HEK293 (cell line): ENCODE results near the gene GMEB1.
"Not testable (repeated sequence)": the region's sequence is repeated elsewhere in the genome, so short reads cannot be mapped to it uniquely, and the experiment has no call there.

Experiments used
- CTCF ChIA-PET: fragments of 350-600 bp; formaldehyde crosslinking; extraction: SDS; loops from one replicate; lab custom pipeline; 2021; ENCODE audit warnings: antibody characterized with exemption; lab: Yijun Ruan, JAX
- POLR2A ChIA-PET: fragments of 300-600 bp; formaldehyde crosslinking; extraction: SDS; loops from one replicate; lab custom pipeline; 2020; ENCODE audit warnings: antibody characterized with exemption, inconsistent platforms; lab: Yijun Ruan, JAX
- H3K27ac ChIP-seq: fragments of 200-500 bp; sonication (Bioruptor generic); 2 replicates; pipeline ENCODE4 v1.5.1; 2014; ENCODE audit warnings: low read depth, low read length, control low read depth, inconsistent platforms; ENCODE audit errors: extremely low read depth
- H3K36me3 ChIP-seq, 2 experiments: fragments of 200-500 bp in 1 of 2; sonication (Bioruptor generic) in 1 of 2; 1 replicate in 1 of 2; 2 replicates in 1 of 2; pipeline ENCODE4 v1.5.1; 2014 to 2017; ENCODE audit warnings: inconsistent platforms in 2 of 2, low read length in 2 of 2; ENCODE audit not compliant: control insufficient read depth in 2 of 2, insufficient read depth in 1 of 2
- H3K4me1 ChIP-seq: fragments of 200-500 bp; sonication (Bioruptor generic); 2 replicates; pipeline ENCODE4 v1.5.1; 2014; ENCODE audit warnings: mild to moderate bottlenecking, low read length, inconsistent platforms; ENCODE audit not compliant: control insufficient read depth, insufficient read depth
- H3K4me3 ChIP-seq: 2 replicates; pipeline ENCODE4 v1.5.1; 2011; ENCODE audit warnings: low read depth, mild to moderate bottlenecking, control low read depth, low read length, moderate library complexity
- H3K9me3 ChIP-seq: fragments of 200-500 bp; sonication (Bioruptor generic); 2 replicates; pipeline ENCODE4 v1.5.1; 2014; ENCODE audit warnings: low read depth, low read length, inconsistent platforms; ENCODE audit not compliant: control insufficient read depth, insufficient read depth
- KLF10 ChIP-seq: fragments of 450-650 bp; IDR thresholded peaks from 2 replicates; pipeline ENCODE4 v1.5.1; 2018; ENCODE audit warnings: missing biosample characterization, mild to moderate bottlenecking, missing genetic modification characterization
- KLF7 ChIP-seq: fragments of 450-650 bp; formaldehyde crosslinking; IDR thresholded peaks from 2 replicates; pipeline ENCODE4 v1.5.1; 2016; ENCODE audit warnings: missing biosample characterization, missing genetic modification characterization, borderline replicate concordance
- ZFHX2 ChIP-seq: fragments of 450-650 bp; formaldehyde crosslinking; conservative IDR thresholded peaks from 2 replicates; pipeline ENCODE4 v1.5.1; 2016; ENCODE audit warnings: missing biosample characterization, missing genetic modification characterization
- ZNF114 ChIP-seq: fragments of 450-650 bp; formaldehyde crosslinking; IDR thresholded peaks from 2 replicates; pipeline ENCODE4 v1.5.0; 2017; ENCODE audit warnings: missing biosample characterization, missing genetic modification characterization
- ZNF16 ChIP-seq: fragments of 450-650 bp; formaldehyde crosslinking; IDR thresholded peaks from 2 replicates; pipeline ENCODE4 v1.5.1; 2016; ENCODE audit warnings: low read depth, missing biosample characterization, missing genetic modification characterization
- ZNF404 ChIP-seq: fragments of 450-650 bp; formaldehyde crosslinking; IDR thresholded peaks from 2 replicates; pipeline ENCODE4 v1.5.1; 2017; ENCODE audit warnings: missing biosample characterization, missing genetic modification characterization
- ZNF426 ChIP-seq: fragments of 450-650 bp; formaldehyde crosslinking; IDR thresholded peaks from 2 replicates; pipeline ENCODE4 v1.5.1; 2017; ENCODE audit warnings: missing biosample characterization, missing genetic modification characterization, mild to moderate bottlenecking, inconsistent platforms, moderate library complexity
- ZNF510 ChIP-seq: fragments of 450-650 bp; formaldehyde crosslinking; IDR thresholded peaks from 2 replicates; pipeline ENCODE4 v1.5.1; 2018; ENCODE audit warnings: mild to moderate bottlenecking, missing genetic modification characterization, missing biosample characterization; ENCODE audit not compliant: insufficient replicate concordance
- ZNF544 ChIP-seq: fragments of 450-650 bp; formaldehyde crosslinking; IDR thresholded peaks from 2 replicates; pipeline ENCODE4 v1.5.0; 2017; ENCODE audit warnings: missing biosample characterization, missing genetic modification characterization
- ZNF747 ChIP-seq: fragments of 450-650 bp; formaldehyde crosslinking; IDR thresholded peaks from 2 replicates; pipeline ENCODE4 v1.5.1; 2016; ENCODE audit warnings: missing biosample characterization, missing genetic modification characterization
- ZNF776 ChIP-seq: fragments of 450-650 bp; formaldehyde crosslinking; IDR thresholded peaks from 2 replicates; pipeline ENCODE4 v1.5.0; 2017; ENCODE audit warnings: missing biosample characterization, missing genetic modification characterization, borderline replicate concordance
- ZNF785 ChIP-seq: fragments of 450-650 bp; formaldehyde crosslinking; IDR thresholded peaks from 2 replicates; pipeline ENCODE4 v1.5.1; 2016; ENCODE audit warnings: missing biosample characterization, missing genetic modification characterization
- ZNF791 ChIP-seq: fragments of 450-650 bp; formaldehyde crosslinking; IDR thresholded peaks from 2 replicates; pipeline ENCODE4 v1.5.1; 2016; ENCODE audit warnings: missing biosample characterization, missing genetic modification characterization
- TF ChIP-seq, protein P1 (sequence below): fragments of 450-650 bp; formaldehyde crosslinking; IDR thresholded peaks from 2 replicates; pipeline ENCODE4 v1.5.1; 2016; ENCODE audit warnings: missing biosample characterization, missing genetic modification characterization
- TF ChIP-seq, protein P2 (sequence below): fragments of 450-650 bp; formaldehyde crosslinking; IDR thresholded peaks from 2 replicates; pipeline ENCODE4 v1.5.1; 2017; ENCODE audit warnings: missing biosample characterization, missing genetic modification characterization
- TF ChIP-seq, protein P3 (sequence below): fragments of 450-650 bp; formaldehyde crosslinking; IDR thresholded peaks from 2 replicates; pipeline ENCODE4; 2016; ENCODE audit warnings: missing biosample characterization, missing genetic modification characterization
- TF ChIP-seq, protein P4 (sequence below): fragments of 450-650 bp; formaldehyde crosslinking; IDR thresholded peaks from 2 replicates; pipeline ENCODE4 v1.5.1; 2017; ENCODE audit warnings: missing biosample characterization, missing genetic modification characterization
- TF ChIP-seq, protein P5 (sequence below): fragments of 450-650 bp; formaldehyde crosslinking; IDR thresholded peaks from 2 replicates; pipeline ENCODE4 v1.5.1; 2016; ENCODE audit warnings: missing biosample characterization, missing genetic modification characterization
- TF ChIP-seq, protein P6 (sequence below): fragments of 450-650 bp; formaldehyde crosslinking; IDR thresholded peaks from 2 replicates; pipeline ENCODE4 v1.5.1; 2017; ENCODE audit warnings: missing biosample characterization, mild to moderate bottlenecking, missing genetic modification characterization, moderate library complexity

GMEB1 gene

DNA sequence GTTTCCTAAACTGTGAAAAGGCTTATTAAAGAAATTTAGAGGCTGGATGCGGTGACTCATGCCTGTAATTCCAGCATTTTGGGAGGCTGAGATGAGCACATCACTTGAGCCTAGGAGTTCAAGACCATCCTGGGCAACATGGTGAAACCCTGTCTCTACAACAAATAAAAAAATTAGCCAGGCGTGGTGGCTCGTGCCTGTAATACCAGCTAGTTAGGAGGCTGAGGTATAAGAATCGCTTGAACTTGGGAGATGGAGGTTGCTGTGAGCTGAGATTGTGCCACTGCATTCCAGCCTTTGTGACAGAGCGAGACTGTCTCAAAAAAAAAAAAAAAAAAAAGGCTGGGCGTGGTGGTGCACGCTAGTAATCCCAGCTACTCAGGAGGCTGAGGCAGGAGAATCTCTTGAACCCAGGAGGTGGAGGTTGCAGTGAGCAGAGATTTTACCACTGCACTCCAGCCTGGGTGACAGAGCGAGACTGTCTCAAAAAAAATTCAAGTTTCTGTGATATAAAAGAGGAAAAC is 82.2 kb downstream of the GMEB1 start:
- Histone ChIP-seq H3K36me3 (peaks cover 17 to 73% of the 10 kb centered on the region in 2 experiments; a peak in 2 of 3 replicates), H3K4me1 (peaks cover 21% of the 10 kb centered on the region)
- ChIA-PET POLR2A (interaction anchor here (1.1 to 2.0 kb wide), 2 partner anchors 14 to 108 kb away, joined by 5 to 14 read pairs; partner anchors contain the start of gene YTHDF2), CTCF (interaction anchor here (0.6 kb wide), 1 partner anchor 33 kb away, joined by 10 read pairs; no protein-coding TSS in a partner anchor)
- not testable (repeated sequence) for H3K27ac ChIP-seq, H3K9me3 ChIP-seq, H3K4me3 ChIP-seq
- TF ChIP-seq, protein P1, sequence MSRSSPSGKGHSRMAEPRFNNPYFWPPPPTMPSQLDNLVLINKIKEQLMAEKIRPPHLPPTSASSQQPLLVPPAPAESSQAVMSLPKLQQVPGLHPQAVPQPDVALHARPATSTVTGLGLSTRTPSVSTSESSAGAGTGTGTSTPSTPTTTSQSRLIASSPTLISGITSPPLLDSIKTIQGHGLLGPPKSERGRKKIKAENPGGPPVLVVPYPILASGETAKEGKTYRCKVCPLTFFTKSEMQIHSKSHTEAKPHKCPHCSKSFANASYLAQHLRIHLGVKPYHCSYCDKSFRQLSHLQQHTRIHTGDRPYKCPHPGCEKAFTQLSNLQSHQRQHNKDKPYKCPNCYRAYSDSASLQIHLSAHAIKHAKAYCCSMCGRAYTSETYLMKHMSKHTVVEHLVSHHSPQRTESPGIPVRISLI (tag by site-specific recombination): peak; percentile 88

DNA sequence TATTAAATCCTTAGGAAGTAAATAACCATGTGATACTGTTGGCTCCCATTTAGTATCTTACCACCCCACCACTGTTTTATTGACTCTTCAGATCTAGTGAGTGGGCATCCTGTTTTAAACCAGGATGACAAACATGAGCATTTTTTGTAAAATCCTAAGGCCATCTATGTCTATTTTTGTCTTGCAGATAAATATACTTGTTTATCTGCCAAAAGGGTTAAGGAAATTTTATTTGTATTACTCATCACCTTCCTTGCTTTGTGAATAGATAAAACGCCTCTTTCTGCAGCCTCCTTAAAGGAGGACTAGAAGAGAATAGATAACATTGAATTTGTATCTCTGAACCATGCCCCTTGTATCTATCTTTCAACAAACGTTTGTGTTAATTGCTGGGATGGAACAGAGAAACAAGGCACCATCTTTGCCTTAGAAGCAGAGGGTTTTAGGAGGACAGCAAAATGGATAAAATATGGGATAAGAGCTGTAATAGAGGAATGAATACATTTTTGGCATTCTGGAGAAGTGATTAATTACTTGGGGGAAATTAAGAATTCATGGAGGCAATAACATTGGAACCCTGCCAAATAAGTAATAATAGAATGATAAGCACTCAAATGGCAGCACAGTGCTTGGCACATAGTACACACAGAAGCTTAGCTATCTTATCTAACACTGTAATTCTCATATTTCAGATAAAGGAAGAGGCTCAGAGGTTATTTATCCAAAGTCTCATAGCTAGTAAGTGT is 82.9 kb downstream of the GMEB1 start:
- POLR2A ChIA-PET: interaction anchor here (0.6 to 2.0 kb wide), 2 partner anchors 15 to 84 kb away, joined by 3 to 14 read pairs; partner anchors contain the start of gene YTHDF2
- Histone ChIP-seq H3K36me3 (peaks cover 11 to 73% of the 10 kb centered on the region in 2 experiments; a peak in 2 of 3 replicates), H3K4me3 (no peak overlapping the region), H3K9me3 (no peaks in the 10 kb centered on the region), H3K4me1 (peaks cover 18% of the 10 kb centered on the region), H3K27ac (no peak overlapping the region)
- CTCF ChIA-PET: interaction anchor here (0.6 to 1.5 kb wide), 5 partner anchors 15 to 341 kb away, joined by 3 to 6 read pairs (median 4); partner anchors contain the start of gene YTHDF2
- TF ChIP-seq ZNF791: no peak
- TF ChIP-seq, protein P2, sequence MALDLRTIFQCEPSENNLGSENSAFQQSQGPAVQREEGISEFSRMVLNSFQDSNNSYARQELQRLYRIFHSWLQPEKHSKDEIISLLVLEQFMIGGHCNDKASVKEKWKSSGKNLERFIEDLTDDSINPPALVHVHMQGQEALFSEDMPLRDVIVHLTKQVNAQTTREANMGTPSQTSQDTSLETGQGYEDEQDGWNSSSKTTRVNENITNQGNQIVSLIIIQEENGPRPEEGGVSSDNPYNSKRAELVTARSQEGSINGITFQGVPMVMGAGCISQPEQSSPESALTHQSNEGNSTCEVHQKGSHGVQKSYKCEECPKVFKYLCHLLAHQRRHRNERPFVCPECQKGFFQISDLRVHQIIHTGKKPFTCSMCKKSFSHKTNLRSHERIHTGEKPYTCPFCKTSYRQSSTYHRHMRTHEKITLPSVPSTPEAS (tag by site-specific recombination): no peak
- no peak for TF ChIP-seq ZNF404 (tag by site-specific recombination)
- TF ChIP-seq, protein P3, sequence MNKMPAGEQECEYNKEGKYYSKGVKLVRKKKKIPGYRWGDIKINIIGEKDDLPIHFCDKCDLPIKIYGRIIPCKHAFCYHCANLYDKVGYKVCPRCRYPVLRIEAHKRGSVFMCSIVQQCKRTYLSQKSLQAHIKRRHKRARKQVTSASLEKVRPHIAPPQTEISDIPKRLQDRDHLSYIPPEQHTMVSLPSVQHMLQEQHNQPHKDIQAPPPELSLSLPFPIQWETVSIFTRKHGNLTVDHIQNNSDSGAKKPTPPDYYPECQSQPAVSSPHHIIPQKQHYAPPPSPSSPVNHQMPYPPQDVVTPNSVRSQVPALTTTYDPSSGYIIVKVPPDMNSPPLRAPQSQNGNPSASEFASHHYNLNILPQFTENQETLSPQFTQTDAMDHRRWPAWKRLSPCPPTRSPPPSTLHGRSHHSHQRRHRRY (tag by site-specific recombination): no peak
- no peak for TF ChIP-seq ZNF544 (tag by site-specific recombination)
- TF ChIP-seq ZNF785 (tag by site-specific recombination): no peak
- TF ChIP-seq ZNF426 (tag by site-specific recombination): no peak
- TF ChIP-seq, protein P4, sequence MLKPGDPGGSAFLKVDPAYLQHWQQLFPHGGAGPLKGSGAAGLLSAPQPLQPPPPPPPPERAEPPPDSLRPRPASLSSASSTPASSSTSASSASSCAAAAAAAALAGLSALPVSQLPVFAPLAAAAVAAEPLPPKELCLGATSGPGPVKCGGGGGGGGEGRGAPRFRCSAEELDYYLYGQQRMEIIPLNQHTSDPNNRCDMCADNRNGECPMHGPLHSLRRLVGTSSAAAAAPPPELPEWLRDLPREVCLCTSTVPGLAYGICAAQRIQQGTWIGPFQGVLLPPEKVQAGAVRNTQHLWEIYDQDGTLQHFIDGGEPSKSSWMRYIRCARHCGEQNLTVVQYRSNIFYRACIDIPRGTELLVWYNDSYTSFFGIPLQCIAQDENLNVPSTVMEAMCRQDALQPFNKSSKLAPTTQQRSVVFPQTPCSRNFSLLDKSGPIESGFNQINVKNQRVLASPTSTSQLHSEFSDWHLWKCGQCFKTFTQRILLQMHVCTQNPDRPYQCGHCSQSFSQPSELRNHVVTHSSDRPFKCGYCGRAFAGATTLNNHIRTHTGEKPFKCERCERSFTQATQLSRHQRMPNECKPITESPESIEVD (tag by site-specific recombination): no peak
- no peak for TF ChIP-seq ZNF510 (tag by site-specific recombination)
- TF ChIP-seq ZNF776 (tag by site-specific recombination): no peak
- no peak for TF ChIP-seq ZNF114 (tag by site-specific recombination)
- no peak for TF ChIP-seq ZNF16 (tag by site-specific recombination)
- TF ChIP-seq, protein P5, sequence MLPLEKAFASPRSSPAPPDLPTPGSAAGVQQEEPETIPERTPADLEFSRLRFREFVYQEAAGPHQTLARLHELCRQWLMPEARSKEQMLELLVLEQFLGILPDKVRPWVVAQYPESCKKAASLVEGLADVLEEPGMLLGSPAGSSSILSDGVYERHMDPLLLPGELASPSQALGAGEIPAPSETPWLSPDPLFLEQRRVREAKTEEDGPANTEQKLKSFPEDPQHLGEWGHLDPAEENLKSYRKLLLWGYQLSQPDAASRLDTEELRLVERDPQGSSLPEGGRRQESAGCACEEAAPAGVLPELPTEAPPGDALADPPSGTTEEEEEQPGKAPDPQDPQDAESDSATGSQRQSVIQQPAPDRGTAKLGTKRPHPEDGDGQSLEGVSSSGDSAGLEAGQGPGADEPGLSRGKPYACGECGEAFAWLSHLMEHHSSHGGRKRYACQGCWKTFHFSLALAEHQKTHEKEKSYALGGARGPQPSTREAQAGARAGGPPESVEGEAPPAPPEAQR: no peak
- TF ChIP-seq ZFHX2: no peak
- TF ChIP-seq KLF7 (tag by site-specific recombination): no peak
- TF ChIP-seq KLF10: no peak
- no peak for TF ChIP-seq ZNF747
- TF ChIP-seq, protein P6, sequence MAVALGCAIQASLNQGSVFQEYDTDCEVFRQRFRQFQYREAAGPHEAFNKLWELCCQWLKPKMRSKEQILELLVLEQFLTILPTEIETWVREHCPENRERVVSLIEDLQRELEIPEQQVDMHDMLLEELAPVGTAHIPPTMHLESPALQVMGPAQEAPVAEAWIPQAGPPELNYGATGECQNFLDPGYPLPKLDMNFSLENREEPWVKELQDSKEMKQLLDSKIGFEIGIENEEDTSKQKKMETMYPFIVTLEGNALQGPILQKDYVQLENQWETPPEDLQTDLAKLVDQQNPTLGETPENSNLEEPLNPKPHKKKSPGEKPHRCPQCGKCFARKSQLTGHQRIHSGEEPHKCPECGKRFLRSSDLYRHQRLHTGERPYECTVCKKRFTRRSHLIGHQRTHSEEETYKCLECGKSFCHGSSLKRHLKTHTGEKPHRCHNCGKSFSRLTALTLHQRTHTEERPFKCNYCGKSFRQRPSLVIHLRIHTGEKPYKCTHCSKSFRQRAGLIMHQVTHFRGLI (tag by site-specific recombination): no peak
